Right lobe of liver (tissue), 6 donors: ENCODE results near the gene S100G. TPM values are rescaled to one million over a fixed set of nuclear protein-coding genes. Genes with fewer than 3 reads are reported as not detected.

Experiments
- ATAC-seq, 4 donors: fragments of 200-7000 bp; cut with Tn5 transposase; one replicate each; pipeline ENCODE4 v1.9.1; 2020; ENCODE audit warnings: mild to moderate bottlenecking in 4 of 4, moderate library complexity in 4 of 4
- DNase-seq, 3 donors: peaks; one replicate each; pipeline ENCODE4 v3.0.0-alpha.2; 2020
- H3K27ac ChIP-seq, 3 donors: fragments of 200-600 bp; one replicate each; pipeline ENCODE4 v1.8.0; 2022
- H3K27me3 ChIP-seq, 2 donors: fragments of 200-600 bp; one replicate each; pipeline ENCODE4 v1.8.0; 2022
- H3K36me3 ChIP-seq, 4 donors: fragments of 200-600 bp; sonication (generic) in 1 of 4; one replicate each; pipeline versions ENCODE4 v1.5.1 to v1.8.0; 2017 to 2022; ENCODE audit warnings: control low read depth in 1 of 4
- H3K4me1 ChIP-seq, 4 donors: fragments of 200-600 bp; sonication (generic) in 1 of 4; one replicate each; pipeline versions ENCODE4 v1.5.1 to v1.8.0; 2017 to 2022; ENCODE audit warnings: control low read depth in 1 of 4
- H3K4me3 ChIP-seq, 3 donors: fragments of 200-600 bp; one replicate each; pipeline ENCODE4 v1.8.0; 2022
- H3K9me3 ChIP-seq, 4 donors: fragments of 200-600 bp; sonication (generic) in 1 of 4; one replicate each; pipeline versions ENCODE4 v1.5.1 to v1.8.0; 2017 to 2022; ENCODE audit warnings: control low read depth in 1 of 4
- CTCF ChIP-seq, 4 donors: fragments of 200-600 bp in 3 of 4; fragments of 450-650 bp in 1 of 4; IDR thresholded peaks; one replicate each; pipeline versions ENCODE4 v1.5.1 to v1.8.0; 2016 to 2022; ENCODE audit warnings: antibody characterized with exemption in 4 of 4, mild to moderate bottlenecking in 2 of 4
- POLR2A ChIP-seq: fragments of 450-650 bp; IDR thresholded peaks from one replicate; pipeline ENCODE4 v1.6.1; 2017; ENCODE audit warnings: antibody characterized with exemption, mild to moderate bottlenecking
- WGBS: methylation state at CpG from one replicate; pipeline ENCODE4 v1.1.6; 2018; ENCODE audit warnings: low coverage, low lambda C conversion rate; ENCODE audit not compliant: insufficient coverage; ENCODE audit errors: missing lambda C conversion rate; 5-methylcytosine and 5-hydroxymethylcytosine counted together
- intact Hi-C, 2 donors: fragments of 100-400 bp; cut with DNase I; formaldehyde crosslinking; loops; one replicate each; pipeline versions ENCODE4 v1.11.2 to v1.14.1; 2022
- total RNA-seq, 6 experiments: library from RNA; depleted of rRNA in 2 of 6; stranded (reverse); fragments of >200 nt in 2 of 6; fragmentation: NEBNext Ultra II Directional in 3 of 6; extraction: Animal tissue kit (Norgen Biotek cat#: 25700) in 3 of 6; gene quantifications; one replicate each; pipeline versions ENCODE4 v1.1.0 to v1.2.4, GENCODE V29; 2016 to 2023
- donor health status: DM: no; HTN: yes; CAD: no.
- donor health status: DM: no; HTN: no; CAD: no.
- donor health status: DM: no; HTN: no; CAD: no.
- donor health status: DM: no; HTN: yes; CAD: no.
- donor health status: DM: no; HTN: yes; CAD: no.

The S100G gene
- total RNA-seq, 6 experiments from 2014 or later: not detected

GRCh38 chrX:16695079-16695676, 45.2 kb downstream of the S100G start:
- Histone ChIP-seq H3K4me1 (no peaks in the 10 kb centered on the region), H3K27me3 (no peaks in the 10 kb centered on the region), H3K9me3 (no peaks in the 10 kb centered on the region), H3K4me3 (no peak overlapping the region), H3K36me3 (peaks cover 0 to 9% (median 0%) of the 10 kb centered on the region in 4 donors), H3K27ac (no peak overlapping the region)
- intact Hi-C loops: no loop called here
- TF ChIP-seq POLR2A: no peak
- peak; percentile 85 to 94 (median 88) for TF ChIP-seq CTCF (IDR thresholded peaks at IDR 0.05)
- WGBS: 42% methylated on average over 10 of the region's 10 CpGs
- ATAC-seq: peak; percentile 83 to 90 (median 88)
- DNase-seq: peak in 2 of 3 donors; percentile 50 to 52

GRCh38 chrX:16696956-16697355, 47.0 kb downstream of the S100G start:
- Histone ChIP-seq H3K27ac (no peak overlapping the region), H3K9me3 (no peaks in the 10 kb centered on the region), H3K4me1 (peaks cover 0 to 5% (median 0%) of the 10 kb centered on the region in 4 donors), H3K4me3 (no peak overlapping the region), H3K27me3 (no peaks in the 10 kb centered on the region), H3K36me3 (peaks cover 0 to 3% (median 0%) of the 10 kb centered on the region in 4 donors)
- DNase-seq (no peak), ATAC-seq (peak in 1 of 4 donors; percentile 20)
- intact Hi-C loops: no loop called here
- TF ChIP-seq CTCF (IDR thresholded peaks at IDR 0.05): no peak
- TF ChIP-seq POLR2A: no peak
- 45% methylated on average over 3 of the region's 3 CpGs for WGBS

- intact Hi-C loops: no loop called here
- Histone ChIP-seq H3K4me3 (no peak overlapping the region), H3K4me1 (peaks cover 0 to 5% (median 0%) of the 10 kb centered on the region in 4 donors), H3K27me3 (no peaks in the 10 kb centered on the region), H3K9me3 (no peaks in the 10 kb centered on the region), H3K27ac (no peak overlapping the region), H3K36me3 (no peaks in the 10 kb centered on the region)
- WGBS: 84% methylated on average over 6 of the region's 6 CpGs
- DNase-seq: no peak
- no peak for ATAC-seq
- TF ChIP-seq CTCF (IDR thresholded peaks at IDR 0.05) (no peak), POLR2A (no peak)
These were observed 49.4 kb downstream of the S100G start for GRCh38 chrX:16699389-16699788.

GRCh38 chrX:16700734-16701133, 50.8 kb downstream of the S100G start:
- no peak for TF ChIP-seq CTCF (IDR thresholded peaks at IDR 0.05)
- TF ChIP-seq POLR2A: no peak
- Histone ChIP-seq H3K4me1 (peaks cover 0 to 5% (median 0%) of the 10 kb centered on the region in 4 donors), H3K36me3 (no peaks in the 10 kb centered on the region), H3K9me3 (no peaks in the 10 kb centered on the region), H3K27me3 (no peaks in the 10 kb centered on the region), H3K4me3 (no peak overlapping the region), H3K27ac (peak overlapping the region in 2 of 3 donors; percentile 5 to 19)
- WGBS: 33% methylated on average over 2 of the region's 2 CpGs
- intact Hi-C loops: no loop called here
- DNase-seq (no peak), ATAC-seq (peak; percentile 67 to 96 (median 80))
